AG04450 (cell line): ENCODE data around the gene FAM120B. TPM values are rescaled to one million over a fixed set of nuclear protein-coding genes. Genes with fewer than 3 reads are reported as not detected.

Experiments
- CTCF ChIA-PET: fragments of 300-600, 350-600 bp; formaldehyde crosslinking; extraction: SDS; loops from one replicate; lab custom pipeline; 2022; ENCODE audit warnings: antibody characterized with exemption, inconsistent platforms; lab: Charles Lee
- POLR2A ChIA-PET: fragments of 350-600 bp; formaldehyde crosslinking; extraction: SDS; loops from one replicate; lab custom pipeline; 2021; ENCODE audit warnings: antibody characterized with exemption, inconsistent platforms; lab: Yijun Ruan, JAX
- DNase-seq: peaks from one replicate; pipeline ENCODE4 v3.0.0-alpha.2; 2011; ENCODE audit warnings: low read depth, low spot score
- H3K27ac ChIP-seq: one replicate; pipeline ENCODE4 v1.5.1; 2012; ENCODE audit warnings: low read depth, low read length, control low read depth
- H3K27me3 ChIP-seq: one replicate; pipeline ENCODE4 v1.6.0; 2012; ENCODE audit warnings: low read length; ENCODE audit not compliant: control insufficient read depth, insufficient read depth
- H3K4me3 ChIP-seq: 2 replicates; pipeline ENCODE4 v1.5.1; 2011; ENCODE audit warnings: mild to moderate bottlenecking, low read depth, low read length, control low read depth
- H3K9me3 ChIP-seq: 2 replicates; pipeline ENCODE4 v1.5.1; 2012; ENCODE audit warnings: low read length; ENCODE audit not compliant: control insufficient read depth, insufficient read depth
- polyA plus RNA-seq: library from polyadenylated mRNA; depleted of rRNA; stranded (reverse); fragments of >200 nt; gene quantifications from 2 replicates; pipeline ENCODE4 v1.2.3, GENCODE V29; 2011
- TF ChIP-seq, protein P1 (sequence below): IDR thresholded peaks from 2 replicates; pipeline ENCODE4 v1.5.1; 2011; ENCODE audit warnings: low read depth, low read length, control low read depth, inconsistent platforms

FAM120B gene
- polyA plus RNA-seq, 1 experiment, result 13.9 TPM

DNA sequence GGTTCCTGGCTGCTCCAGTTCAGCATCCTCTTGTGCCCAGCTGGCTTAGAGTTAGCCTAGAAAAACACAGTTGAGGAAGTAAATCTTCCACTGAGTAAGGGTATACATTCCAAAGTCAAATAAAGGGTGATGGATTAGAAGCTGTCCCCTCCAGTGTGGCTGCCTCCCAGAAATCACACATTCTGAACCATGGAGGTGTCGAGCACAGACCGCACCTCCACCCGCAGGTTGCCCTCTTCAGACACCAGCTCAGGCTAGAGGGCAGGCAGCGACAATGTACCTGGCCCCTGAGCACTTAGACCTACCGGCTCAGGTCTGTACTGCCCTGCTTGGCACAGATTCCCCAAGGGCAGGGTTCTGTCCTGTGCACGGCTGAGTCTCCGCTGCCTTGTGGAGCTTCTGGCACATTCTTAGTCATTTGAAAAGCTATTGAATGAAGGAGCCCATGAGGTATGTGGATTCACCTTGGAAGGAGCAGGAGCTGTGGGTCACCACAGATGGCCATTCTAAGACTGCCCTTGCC lies 118.1 kb downstream of the FAM120B start:
- ChIA-PET POLR2A (interaction anchor here (1.3 kb wide), 1 partner anchor 14 kb away, joined by 4 read pairs; no protein-coding TSS in a partner anchor), CTCF (no interaction called here)
- TF ChIP-seq, protein P1, sequence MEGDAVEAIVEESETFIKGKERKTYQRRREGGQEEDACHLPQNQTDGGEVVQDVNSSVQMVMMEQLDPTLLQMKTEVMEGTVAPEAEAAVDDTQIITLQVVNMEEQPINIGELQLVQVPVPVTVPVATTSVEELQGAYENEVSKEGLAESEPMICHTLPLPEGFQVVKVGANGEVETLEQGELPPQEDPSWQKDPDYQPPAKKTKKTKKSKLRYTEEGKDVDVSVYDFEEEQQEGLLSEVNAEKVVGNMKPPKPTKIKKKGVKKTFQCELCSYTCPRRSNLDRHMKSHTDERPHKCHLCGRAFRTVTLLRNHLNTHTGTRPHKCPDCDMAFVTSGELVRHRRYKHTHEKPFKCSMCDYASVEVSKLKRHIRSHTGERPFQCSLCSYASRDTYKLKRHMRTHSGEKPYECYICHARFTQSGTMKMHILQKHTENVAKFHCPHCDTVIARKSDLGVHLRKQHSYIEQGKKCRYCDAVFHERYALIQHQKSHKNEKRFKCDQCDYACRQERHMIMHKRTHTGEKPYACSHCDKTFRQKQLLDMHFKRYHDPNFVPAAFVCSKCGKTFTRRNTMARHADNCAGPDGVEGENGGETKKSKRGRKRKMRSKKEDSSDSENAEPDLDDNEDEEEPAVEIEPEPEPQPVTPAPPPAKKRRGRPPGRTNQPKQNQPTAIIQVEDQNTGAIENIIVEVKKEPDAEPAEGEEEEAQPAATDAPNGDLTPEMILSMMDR, result no peak

DNA sequence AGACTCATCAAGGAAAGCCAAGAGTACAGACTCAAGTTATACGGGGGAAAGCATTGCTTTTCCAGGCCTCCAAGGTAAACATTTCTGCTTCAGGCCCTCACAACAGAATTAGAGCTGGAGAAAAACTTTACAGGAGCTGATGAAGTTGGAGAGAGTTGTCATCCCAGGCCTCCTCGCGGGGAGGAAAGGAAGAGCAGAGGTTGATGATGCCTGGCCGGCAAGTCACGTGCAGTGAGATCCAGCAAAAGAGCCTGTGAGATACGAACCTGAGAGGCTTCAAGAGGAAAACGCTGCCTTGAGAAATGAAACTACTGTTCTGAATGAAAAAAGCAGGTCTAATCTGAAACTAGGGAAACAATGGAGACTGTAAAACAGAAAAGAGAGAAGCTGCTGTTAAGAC lies 122.9 kb downstream of the FAM120B start:
- TF ChIP-seq, protein P1, result 0 out of 2 replicates have a peak, but pooled peaks have one; percentile 11
- H3K9me3 ChIP-seq, result peaks cover 6% of the 10 kb centered on the region; the same call in 1 of the 2 replicates
- CTCF ChIA-PET, result interaction anchor here (0.9 kb wide), 1 partner anchor 88 kb away, joined by 3 read pairs; no protein-coding TSS in a partner anchor
- no peaks in the 10 kb centered on the region for H3K27me3 ChIP-seq
- H3K27ac ChIP-seq, result no peak overlapping the region
- H3K4me3 ChIP-seq, result no peak overlapping the region
- POLR2A ChIA-PET, result no interaction called here
- no peak for DNase-seq

More for the DNA sequence above, 118.1 kb downstream of the FAM120B start:
- Histone ChIP-seq H3K9me3 (peaks cover 15% of the 10 kb centered on the region; the same call in 1 of the 2 replicates), H3K27ac (no peak overlapping the region), H3K4me3 (no peak overlapping the region), H3K27me3 (no peaks in the 10 kb centered on the region)
- DNase-seq, result no peak

DNA sequence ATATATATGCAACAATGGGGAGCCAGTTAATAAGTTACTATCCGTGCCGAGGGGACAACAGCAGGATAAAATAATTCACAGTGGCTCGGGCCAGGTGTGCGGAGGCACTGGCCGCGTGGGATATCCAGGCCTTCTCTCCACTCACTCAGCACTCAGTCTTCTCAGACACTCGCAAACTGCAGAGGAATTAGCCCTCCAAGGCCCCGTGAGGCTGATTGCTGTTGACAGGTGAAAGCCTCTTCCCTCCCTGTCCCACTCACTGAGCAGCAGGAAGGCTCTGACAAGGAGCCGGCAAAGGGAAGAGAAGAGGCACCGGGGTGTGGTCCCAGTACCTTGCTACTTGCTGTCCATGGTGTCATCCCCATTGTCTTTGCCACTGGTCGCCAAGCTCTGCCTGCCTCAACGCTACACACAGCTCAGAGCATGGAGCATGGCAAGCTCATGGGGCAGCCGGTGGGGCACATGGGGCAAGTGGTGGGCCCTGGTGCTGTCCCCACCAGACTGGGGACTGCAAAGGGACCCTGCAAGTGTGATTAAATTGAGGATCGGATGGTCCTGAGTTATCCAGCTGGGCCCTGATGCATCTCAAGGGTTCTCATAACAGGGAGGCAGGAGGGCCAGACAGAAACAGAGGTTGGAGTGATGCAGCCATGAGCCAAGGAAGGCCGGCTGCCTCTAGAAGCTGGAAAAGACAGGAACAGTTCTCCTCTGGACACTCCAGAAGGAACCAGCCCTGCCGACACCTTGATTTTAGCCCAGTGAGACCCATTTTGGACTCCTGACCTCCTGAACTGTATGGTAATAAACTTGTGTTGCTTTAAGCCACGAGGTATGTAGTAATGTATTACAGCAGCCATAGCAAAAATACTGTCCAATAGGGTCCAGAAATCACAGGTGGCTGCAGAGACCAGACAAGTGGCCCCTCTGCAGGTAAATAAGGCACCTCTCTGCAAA lies 126.9 kb downstream of the FAM120B start:
- ChIA-PET CTCF (no interaction called here), POLR2A (no interaction called here)
- no peak overlapping the region for H3K27ac ChIP-seq
- no peak overlapping the region for H3K4me3 ChIP-seq
- no peaks in the 10 kb centered on the region for H3K27me3 ChIP-seq
- no peak for DNase-seq
- TF ChIP-seq, protein P1, result no peak
- H3K9me3 ChIP-seq, result peaks cover 22% of the 10 kb centered on the region

DNA sequence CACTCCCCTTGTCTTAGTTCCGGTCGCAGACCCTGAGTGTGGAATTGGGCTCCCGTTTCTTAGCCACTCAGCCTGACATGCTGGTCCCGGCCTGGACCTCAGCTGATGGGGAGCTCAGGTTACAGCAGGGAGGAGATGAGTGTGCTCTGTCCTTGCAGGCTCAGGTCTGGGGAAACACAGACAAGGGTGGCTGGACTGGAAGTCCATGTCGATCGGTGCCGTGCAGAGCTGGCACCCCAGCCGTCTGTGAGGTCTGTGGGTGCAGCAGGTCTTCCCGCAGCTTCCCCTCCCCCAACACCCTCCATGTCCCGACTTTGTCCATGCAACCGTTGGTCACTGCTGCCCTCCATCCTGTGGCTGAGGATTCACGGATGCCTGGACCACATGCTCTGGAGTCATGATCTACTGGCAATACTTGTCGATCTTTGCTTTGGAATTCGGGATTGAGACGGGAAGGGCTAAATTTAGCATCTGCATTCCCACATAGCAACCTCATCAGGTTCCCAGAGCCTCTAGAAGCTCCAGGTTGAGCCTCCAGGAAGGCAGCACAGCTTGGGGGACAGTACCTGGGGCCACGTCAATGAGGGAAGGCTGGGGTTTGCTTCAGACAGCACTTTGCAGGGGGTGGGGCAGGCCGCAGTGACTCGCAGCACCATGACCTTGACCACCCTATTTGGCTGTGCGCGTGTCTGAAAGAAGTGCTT lies 127.7 kb downstream of the FAM120B start:
- H3K27me3 ChIP-seq, result no peaks in the 10 kb centered on the region
- H3K4me3 ChIP-seq, result no peak overlapping the region
- ChIA-PET CTCF (no interaction called here), POLR2A (no interaction called here)
- DNase-seq, result no peak
- TF ChIP-seq, protein P1, result no peak
- H3K27ac ChIP-seq, result no peak overlapping the region
- peaks cover 22% of the 10 kb centered on the region for H3K9me3 ChIP-seq
